Aorta (tissue), 5 donors: Measurements from ENCODE around the gene RARA. TPM values are rescaled to one million over a fixed set of nuclear protein-coding genes. Genes with fewer than 3 reads are reported as not detected.
A peak's percentile ranks its signal among the peaks of the same experiment; 100 is the strongest.

Experiments used
- ATAC-seq: fragments of 200-7000 bp; cut with Tn5 transposase; one replicate; pipeline ENCODE4 v1.9.1; 2022; ENCODE audit warnings: moderate library complexity; ENCODE audit not compliant: low FRiP score
- DNase-seq, 2 donors: peaks; one replicate each; pipeline ENCODE4 v3.0.0-alpha.2; 2020
- H3K27ac ChIP-seq, 2 donors: one replicate each; pipeline ENCODE4 v1.5.1; 2013; ENCODE audit warnings: low read length in 2 of 2, mild to moderate bottlenecking in 2 of 2, moderate library complexity in 2 of 2, control low read depth in 1 of 2, inconsistent platforms in 1 of 2, low read depth in 1 of 2
- H3K27me3 ChIP-seq, 2 donors: one replicate each; pipeline ENCODE4 v1.6.1; 2013; ENCODE audit warnings: control low read depth in 1 of 2, low read length in 1 of 2, mild to moderate bottlenecking in 1 of 2, moderate library complexity in 1 of 2; ENCODE audit not compliant: insufficient read depth in 2 of 2, control insufficient read depth in 1 of 2
- H3K36me3 ChIP-seq, 2 donors: one replicate each; pipeline ENCODE4 v1.6.1; 2013; ENCODE audit warnings: control low read depth in 1 of 2, low read length in 1 of 2, mild to moderate bottlenecking in 1 of 2; ENCODE audit not compliant: insufficient read depth in 2 of 2, control insufficient read depth in 1 of 2
- H3K4me1 ChIP-seq, 2 donors: one replicate each; pipeline ENCODE4 v1.6.1; 2013; ENCODE audit warnings: low read length in 2 of 2, control low read depth in 1 of 2, mild to moderate bottlenecking in 1 of 2, moderate library complexity in 1 of 2; ENCODE audit not compliant: insufficient read depth in 2 of 2, control insufficient read depth in 1 of 2
- H3K4me3 ChIP-seq, 2 donors: one replicate each; pipeline ENCODE4 v1.5.1; 2013; ENCODE audit warnings: low read length in 2 of 2, control low read depth in 1 of 2, mild to moderate bottlenecking in 1 of 2
- H3K9me3 ChIP-seq: one replicate; pipeline ENCODE4 v1.6.1; 2013; ENCODE audit warnings: mild to moderate bottlenecking, low read length; ENCODE audit not compliant: control insufficient read depth
- WGBS, 2 donors: extraction: QIAGEN DNeasy Blood & Tissue Kit; methylation state at CpG; one replicate each; pipeline ENCODE4 v1.1.7; 2013; 5-methylcytosine and 5-hydroxymethylcytosine counted together
- intact Hi-C, 2 donors: fragments of 100-400 bp; cut with DNase I; formaldehyde crosslinking; loops; one replicate each; pipeline versions ENCODE4 v1.14.2 to v1.15.0; 2022
- polyA plus RNA-seq, 2 donors: library from polyadenylated mRNA; stranded (reverse); fragments of 200-250 nt; gene quantifications; one replicate each; pipeline ENCODE4 v1.2.3, GENCODE V29; 2013
- total RNA-seq, 2 donors: library from RNA; stranded (reverse); fragmentation: NEBNext Ultra II Directional; extraction: Animal tissue kit (Norgen Biotek cat#: 25700); gene quantifications; one replicate each; pipeline ENCODE4 v1.2.1, GENCODE V29; 2021
- donor health status: healthy with polysubstance abuse.
- donor health status: Bipolar disorder and iron deficiency.
- donor health status: DM: no; HTN: no; CAD: no.
- donor health status: DM: no; HTN: no; CAD: no.
- donor health status: DM: yes; HTN: yes; CAD: no.

The RARA gene
- total and polyA plus RNA-seq, 4 donors: 10.6 to 88.3 (median 39.1) TPM

GRCh38 chr17:40321961-40322357, 13.0 kb downstream of the RARA start:
- WGBS, 2 donors: 0 to 3% methylated on average over 4 of the region's 4 CpGs
- Histone ChIP-seq H3K9me3 (no peaks in the 10 kb centered on the region), H3K27ac (peak overlapping the region in 1 of 2 donors; percentile 85), H3K4me3 (no peak overlapping the region), H3K27me3 (no peaks in the 10 kb centered on the region), H3K36me3 (no peaks in the 10 kb centered on the region), H3K4me1 (peaks cover 0 to 5% of the 10 kb centered on the region in 2 donors)
- intact Hi-C loops: loop anchor here in 1 of 2 donors (5.0 kb wide), 1 partner anchor 210 kb away; no protein-coding TSS in a partner anchor
- ATAC-seq: no peak
- peak; percentile 57 to 84 for DNase-seq

- Histone ChIP-seq H3K27me3 (no peaks in the 10 kb centered on the region), H3K4me1 (peaks cover 0 to 5% of the 10 kb centered on the region in 2 donors), H3K27ac (peak overlapping the region; percentile 24 to 85), H3K4me3 (no peak overlapping the region), H3K36me3 (no peaks in the 10 kb centered on the region), H3K9me3 (no peaks in the 10 kb centered on the region)
- intact Hi-C loops: loop anchor here in 1 of 2 donors (5.0 kb wide), 1 partner anchor 210 kb away; no protein-coding TSS in a partner anchor
- WGBS, 2 donors: 6% methylated on average over 19 of the region's 19 CpGs
- DNase-seq: peak; percentile 92 to 93
- peak; percentile 55 for ATAC-seq
Measured at GRCh38 chr17:40322358-40323315, 13.7 kb downstream of the RARA start.

- Histone ChIP-seq H3K4me1 (peaks cover 0 to 5% of the 10 kb centered on the region in 2 donors), H3K27ac (peak overlapping the region; percentile 24 to 85), H3K27me3 (no peaks in the 10 kb centered on the region), H3K9me3 (no peaks in the 10 kb centered on the region), H3K36me3 (no peaks in the 10 kb centered on the region), H3K4me3 (no peak overlapping the region)
- WGBS, 2 donors: 29 to 34% methylated on average over 10 of the region's 10 CpGs
- intact Hi-C loops: loop anchor here in 1 of 2 donors (5.0 kb wide), 1 partner anchor 211 kb away; no protein-coding TSS in a partner anchor
- ATAC-seq: peak; percentile 11
- DNase-seq: peak; percentile 89 to 90
Measured at GRCh38 chr17:40323391-40324381, 14.7 kb downstream of the RARA start.

GRCh38 chr17:40325156-40326013, 16.4 kb downstream of the RARA start:
- H3K36me3 ChIP-seq: no peaks in the 10 kb centered on the region
- ATAC-seq (no peak), DNase-seq (peak; percentile 47 to 50)
- intact Hi-C loops: no loop called here
- peaks cover 0 to 5% of the 10 kb centered on the region in 2 donors for H3K4me1 ChIP-seq
- peak overlapping the region in 1 of 2 donors; percentile 20 for H3K27ac ChIP-seq
- H3K4me3 ChIP-seq: no peak overlapping the region
- no peaks in the 10 kb centered on the region for H3K9me3 ChIP-seq
- WGBS, 2 donors: 68 to 76% methylated on average over 13 of the region's 13 CpGs
- H3K27me3 ChIP-seq: no peaks in the 10 kb centered on the region

GRCh38 chr17:40326014-40326831, 17.2 kb downstream of the RARA start:
- Histone ChIP-seq H3K36me3 (no peaks in the 10 kb centered on the region), H3K9me3 (no peaks in the 10 kb centered on the region), H3K4me3 (no peak overlapping the region), H3K27me3 (no peaks in the 10 kb centered on the region), H3K27ac (peak overlapping the region in 1 of 2 donors; percentile 53), H3K4me1 (peaks cover 0 to 9% of the 10 kb centered on the region in 2 donors)
- no peak for ATAC-seq
- DNase-seq: peak; percentile 59 to 77
- WGBS, 2 donors: 48 to 50% methylated on average over 17 of the region's 17 CpGs
- intact Hi-C loops: no loop called here

- ATAC-seq (no peak), DNase-seq (peak in 1 of 2 donors; percentile 36)
- Histone ChIP-seq H3K4me1 (peaks cover 0 to 9% of the 10 kb centered on the region in 2 donors), H3K4me3 (no peak overlapping the region), H3K27me3 (no peaks in the 10 kb centered on the region), H3K36me3 (no peaks in the 10 kb centered on the region), H3K9me3 (no peaks in the 10 kb centered on the region), H3K27ac (peak overlapping the region in 1 of 2 donors; percentile 53)
- 40 to 48% methylated on average over 1 of the region's 1 CpG for WGBS, 2 donors
- intact Hi-C loops: no loop called here
Measured at GRCh38 chr17:40326832-40327199, 17.8 kb downstream of the RARA start.

- no peaks in the 10 kb centered on the region for H3K27me3 ChIP-seq
- H3K4me1 ChIP-seq: peaks cover 0 to 9% of the 10 kb centered on the region in 2 donors
- no peaks in the 10 kb centered on the region for H3K9me3 ChIP-seq
- no peak overlapping the region for H3K4me3 ChIP-seq
- H3K36me3 ChIP-seq: no peaks in the 10 kb centered on the region
- intact Hi-C loops: no loop called here
- WGBS, 2 donors: 74 to 85% methylated on average over 4 of the region's 4 CpGs
- H3K27ac ChIP-seq: no peak overlapping the region
- ATAC-seq (no peak), DNase-seq (no peak)
Measured at GRCh38 chr17:40327244-40327729, 18.3 kb downstream of the RARA start.
